Trophoblast cell (in vitro differentiated cells and primary cell): Measurements from ENCODE around the gene YIPF1.
A peak's percentile ranks its signal among the peaks of the same experiment; 100 is the strongest.

ENCODE experiments used
- DNase-seq, 2 donors: peaks; one replicate each; pipeline ENCODE4 v3.0.0-alpha.2; 2016
- H2AFZ ChIP-seq: 2 replicates; pipeline ENCODE4 v1.6.1; 2013; ENCODE audit warnings: low read length, moderate library complexity, mild to moderate bottlenecking; ENCODE audit not compliant: insufficient read depth, poor library complexity
- H2AK5ac ChIP-seq: 2 replicates; pipeline ENCODE4 v1.6.1; 2013; ENCODE audit warnings: mild to moderate bottlenecking, low read length
- H2BK120ac ChIP-seq: 2 replicates; pipeline ENCODE4 v1.6.1; 2013; ENCODE audit warnings: low read length, mild to moderate bottlenecking, moderate library complexity; ENCODE audit not compliant: insufficient read depth, poor library complexity
- H2BK12ac ChIP-seq: 2 replicates; pipeline ENCODE4 v1.6.1; 2013; ENCODE audit warnings: mild to moderate bottlenecking, low read length, moderate library complexity
- H2BK5ac ChIP-seq: 2 replicates; pipeline ENCODE4 v1.6.1; 2013; ENCODE audit warnings: low read length, low read depth, moderate library complexity, mild to moderate bottlenecking; ENCODE audit not compliant: poor library complexity
- H3K14ac ChIP-seq: 2 replicates; pipeline ENCODE4 v1.6.1; 2013; ENCODE audit warnings: mild to moderate bottlenecking, low read length
- H3K18ac ChIP-seq: 2 replicates; pipeline ENCODE4 v1.6.1; 2013; ENCODE audit warnings: mild to moderate bottlenecking, low read length
- H3K23ac ChIP-seq: 2 replicates; pipeline ENCODE4 v1.6.1; 2013; ENCODE audit warnings: low read length
- H3K27ac ChIP-seq: 2 replicates; pipeline ENCODE4 v1.5.1; 2013; ENCODE audit warnings: low read depth, mild to moderate bottlenecking, inconsistent platforms, low read length, moderate library complexity
- H3K27me3 ChIP-seq: 2 replicates; pipeline ENCODE4 v1.6.1; 2013; ENCODE audit warnings: inconsistent platforms, mild to moderate bottlenecking, low read length, moderate library complexity; ENCODE audit not compliant: insufficient read depth
- H3K36me3 ChIP-seq, 2 experiments: 1 replicate in 1 of 2; 2 replicates in 1 of 2; pipeline ENCODE4 v1.6.1; 2013; ENCODE audit warnings: low read length in 2 of 2, mild to moderate bottlenecking in 2 of 2, moderate library complexity in 1 of 2; ENCODE audit not compliant: insufficient read depth in 2 of 2, control insufficient read depth in 1 of 2
- H3K4ac ChIP-seq: 2 replicates; pipeline ENCODE4 v1.6.1; 2013; ENCODE audit warnings: low read depth, mild to moderate bottlenecking, low read length, moderate library complexity
- H3K4me1 ChIP-seq, 2 experiments: 1 replicate in 1 of 2; 2 replicates in 1 of 2; pipeline ENCODE4 v1.6.1; 2013; ENCODE audit warnings: low read length in 2 of 2, mild to moderate bottlenecking in 2 of 2, moderate library complexity in 1 of 2; ENCODE audit not compliant: insufficient read depth in 2 of 2, control insufficient read depth in 1 of 2
- H3K4me2 ChIP-seq: 2 replicates; pipeline ENCODE4 v1.6.1; 2013; ENCODE audit warnings: inconsistent platforms, mild to moderate bottlenecking, low read length, moderate library complexity
- H3K4me3 ChIP-seq: 2 replicates; pipeline ENCODE4 v1.5.1; 2013; ENCODE audit warnings: mild to moderate bottlenecking, low read depth, low read length, inconsistent platforms
- H3K79me1 ChIP-seq: one replicate; pipeline ENCODE4 v1.6.1; 2013; ENCODE audit warnings: low read length
- H3K79me2 ChIP-seq: 2 replicates; pipeline ENCODE4 v1.6.1; 2013; ENCODE audit warnings: low read length, mild to moderate bottlenecking; ENCODE audit not compliant: control insufficient read depth, insufficient read depth, poor library complexity
- H3K9ac ChIP-seq: 2 replicates; pipeline ENCODE4 v1.6.1; 2013; ENCODE audit warnings: mild to moderate bottlenecking, low read length
- H3K9me3 ChIP-seq: 2 replicates; pipeline ENCODE4 v1.6.1; 2013; ENCODE audit warnings: low read depth, mild to moderate bottlenecking, control low read depth, inconsistent platforms, low read length; ENCODE audit not compliant: insufficient read depth
- H4K12ac ChIP-seq: 2 replicates; pipeline ENCODE4 v1.6.1; 2013; ENCODE audit warnings: low read depth, mild to moderate bottlenecking, low read length, moderate library complexity
- H4K8ac ChIP-seq: 2 replicates; pipeline ENCODE4 v1.6.1; 2013; ENCODE audit warnings: low read depth, mild to moderate bottlenecking, low read length, moderate library complexity
- H4K91ac ChIP-seq: one replicate; pipeline ENCODE4 v1.6.1; 2013; ENCODE audit warnings: low read depth, mild to moderate bottlenecking, low read length, moderate library complexity
- WGBS: extraction: QIAGEN DNeasy Blood & Tissue Kit; methylation state at CpG from one replicate; pipeline ENCODE4 v1.1.7; 2013; ENCODE audit warnings: missing lambda C conversion rate; ENCODE audit not compliant: insufficient read length, insufficient coverage; ENCODE audit errors: extremely low coverage; 5-methylcytosine and 5-hydroxymethylcytosine counted together

Gene YIPF1

DNA sequence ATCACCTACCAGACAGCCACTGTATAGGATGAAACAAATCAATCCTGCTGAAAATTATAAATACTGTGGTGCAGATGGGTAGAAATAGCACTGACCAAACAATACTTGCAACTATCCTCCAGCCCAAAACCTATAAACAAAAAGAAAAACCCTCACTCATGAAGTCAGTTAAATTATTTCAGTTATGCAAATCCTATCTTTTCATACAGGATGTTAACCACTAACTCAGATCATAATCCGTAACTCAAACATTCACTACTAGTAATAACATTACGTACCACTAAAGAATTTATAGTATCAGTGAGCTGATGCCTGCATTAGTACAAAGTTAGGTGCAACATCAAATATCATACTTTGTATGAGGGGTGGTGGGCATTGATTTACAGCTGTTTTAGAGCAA is 54.1 kb downstream of the YIPF1 start:
- WGBS: no CpG with 5 or more reads among the region's 2 CpGs

DNA sequence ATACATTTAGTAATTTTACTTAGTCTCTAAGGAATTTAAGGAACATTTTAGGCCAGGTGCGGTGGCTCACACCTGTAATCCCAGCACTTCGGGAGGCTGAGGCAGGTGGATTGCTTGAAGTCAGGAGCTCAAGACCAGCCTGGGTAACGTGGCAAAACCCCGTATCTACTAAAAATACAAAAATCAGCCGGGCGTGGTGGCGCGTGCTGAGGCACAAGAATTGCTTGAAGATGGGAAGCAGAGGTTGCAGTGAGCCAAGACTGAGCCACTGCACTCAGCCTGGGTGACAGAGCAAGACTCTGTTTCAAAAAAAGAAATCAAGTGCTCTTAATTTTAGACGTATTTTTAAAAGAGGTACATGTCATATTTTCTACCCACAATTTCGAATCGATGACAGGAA is 54.8 kb downstream of the YIPF1 start:
- H3K14ac ChIP-seq: no peak overlapping the region

More for the DNA sequence above, 54.1 kb downstream of the YIPF1 start:
- peaks cover 4% of the 10 kb centered on the region for H3K79me2 ChIP-seq
- no peak overlapping the region for H2AFZ ChIP-seq
- peak in 1 of 2 donors; percentile 40 for DNase-seq
- no peak overlapping the region for H2BK5ac ChIP-seq
- H2AK5ac ChIP-seq: no peak overlapping the region
- H3K9ac ChIP-seq: no peak overlapping the region
- H3K36me3 ChIP-seq: peaks cover 0 to 2% of the 10 kb centered on the region in 2 experiments
- H2BK12ac ChIP-seq: no peak overlapping the region
- H3K27ac ChIP-seq: no peak overlapping the region
- H4K8ac ChIP-seq: no peak overlapping the region
- no peak overlapping the region for H4K91ac ChIP-seq
- peaks cover 0 to 3% of the 10 kb centered on the region in 2 experiments for H3K4me1 ChIP-seq
- peaks cover 6% of the 10 kb centered on the region for H3K79me1 ChIP-seq
- H4K12ac ChIP-seq: no peak overlapping the region
- no peak overlapping the region for H3K18ac ChIP-seq
- no peaks in the 10 kb centered on the region for H3K9me3 ChIP-seq
- no peak overlapping the region for H3K4me2 ChIP-seq
- H3K27me3 ChIP-seq: no peaks in the 10 kb centered on the region
- H2BK120ac ChIP-seq: no peak overlapping the region
- H3K23ac ChIP-seq: no peak overlapping the region
- H3K14ac ChIP-seq: no peak overlapping the region
- H3K4me3 ChIP-seq: no peak overlapping the region
- no peak overlapping the region for H3K4ac ChIP-seq

GRCh38 chr1:53833393-53833792 is 56.2 kb downstream of the YIPF1 start:
- no peak overlapping the region for H3K18ac ChIP-seq
- H4K91ac ChIP-seq: no peak overlapping the region
- H3K27ac ChIP-seq: no peak overlapping the region
- H2BK5ac ChIP-seq: no peak overlapping the region
- H3K4me2 ChIP-seq: no peak overlapping the region
- no peak overlapping the region for H3K23ac ChIP-seq
- H3K4me1 ChIP-seq: peaks cover 0 to 3% of the 10 kb centered on the region in 2 experiments
- no peaks in the 10 kb centered on the region for H3K27me3 ChIP-seq
- H3K79me1 ChIP-seq: peaks cover 6% of the 10 kb centered on the region
- H3K4me3 ChIP-seq: no peak overlapping the region
- H3K9ac ChIP-seq: no peak overlapping the region
- no peak overlapping the region for H3K4ac ChIP-seq
- H3K79me2 ChIP-seq: peaks cover 4% of the 10 kb centered on the region
- H4K8ac ChIP-seq: no peak overlapping the region
- H4K12ac ChIP-seq: no peak overlapping the region
- peaks cover 0 to 2% of the 10 kb centered on the region in 2 experiments for H3K36me3 ChIP-seq
- H2BK120ac ChIP-seq: no peak overlapping the region
- no peak overlapping the region for H2AFZ ChIP-seq
- H2BK12ac ChIP-seq: no peak overlapping the region
- no peak overlapping the region for H2AK5ac ChIP-seq
- H3K9me3 ChIP-seq: no peaks in the 10 kb centered on the region
- no CpG with 5 or more reads among the region's 4 CpGs for WGBS
- H3K14ac ChIP-seq: no peak overlapping the region
- DNase-seq: no peak

More for the DNA sequence above, 54.8 kb downstream of the YIPF1 start:
- Histone ChIP-seq H2BK120ac (no peak overlapping the region), H3K79me2 (peaks cover 4% of the 10 kb centered on the region), H3K36me3 (peaks cover 0 to 2% of the 10 kb centered on the region in 2 experiments), H3K9me3 (no peaks in the 10 kb centered on the region), H3K4me3 (no peak overlapping the region), H3K4me1 (peaks cover 0 to 3% of the 10 kb centered on the region in 2 experiments), H3K27me3 (no peaks in the 10 kb centered on the region), H2BK5ac (no peak overlapping the region), H2BK12ac (no peak overlapping the region), H3K79me1 (peaks cover 6% of the 10 kb centered on the region), H4K12ac (no peak overlapping the region), H3K27ac (no peak overlapping the region), H4K8ac (no peak overlapping the region), H3K9ac (no peak overlapping the region), H3K4ac (no peak overlapping the region), H4K91ac (no peak overlapping the region), H3K23ac (no peak overlapping the region), H2AFZ (no peak overlapping the region), H3K18ac (no peak overlapping the region), H3K4me2 (no peak overlapping the region), H2AK5ac (no peak overlapping the region)
- DNase-seq: no peak
- no CpG with 5 or more reads among the region's 11 CpGs for WGBS

DNA sequence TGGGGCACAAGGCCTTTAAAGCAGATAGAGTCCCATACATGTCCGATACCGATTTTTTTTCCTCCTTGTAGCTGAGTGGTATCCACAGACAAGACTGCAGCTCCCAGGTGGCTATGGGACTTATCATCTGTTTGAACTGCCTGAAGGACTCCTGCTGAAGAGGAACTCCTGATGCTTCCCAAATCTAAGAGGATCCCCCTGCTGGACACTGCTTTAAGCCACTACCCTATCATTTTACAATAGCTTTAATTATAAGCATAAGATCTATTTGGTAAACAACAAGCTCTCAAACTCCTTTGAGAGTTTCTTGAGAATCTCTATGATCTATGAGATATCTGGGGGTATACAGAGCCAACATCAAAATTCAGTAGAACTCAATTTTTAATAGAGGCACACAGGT is 63.2 kb downstream of the YIPF1 start:
- H3K4me2 ChIP-seq: no peak overlapping the region
- H4K91ac ChIP-seq: no peak overlapping the region
- H3K14ac ChIP-seq: no peak overlapping the region
- H3K79me1 ChIP-seq: no peaks in the 10 kb centered on the region
- no peak for DNase-seq
- H3K9ac ChIP-seq: no peak overlapping the region
- no peak overlapping the region for H3K23ac ChIP-seq
- no peak overlapping the region for H2BK12ac ChIP-seq
- H3K4me1 ChIP-seq: no peaks in the 10 kb centered on the region
- no peak overlapping the region for H4K8ac ChIP-seq
- no peak overlapping the region for H3K27ac ChIP-seq
- no peak overlapping the region for H2AK5ac ChIP-seq
- H4K12ac ChIP-seq: no peak overlapping the region
- H2BK120ac ChIP-seq: no peak overlapping the region
- WGBS: no CpG with 5 or more reads among the region's 2 CpGs
- H3K4me3 ChIP-seq: no peak overlapping the region
- H3K27me3 ChIP-seq: no peaks in the 10 kb centered on the region
- H3K18ac ChIP-seq: no peak overlapping the region
- no peak overlapping the region for H2BK5ac ChIP-seq
- H2AFZ ChIP-seq: no peak overlapping the region
- H3K9me3 ChIP-seq: no peaks in the 10 kb centered on the region
- peaks cover 10 to 22% of the 10 kb centered on the region in 2 experiments for H3K36me3 ChIP-seq
- H3K4ac ChIP-seq: no peak overlapping the region
- H3K79me2 ChIP-seq: no peaks in the 10 kb centered on the region
